ENCODE measurements around the gene NFATC2. TPM values are rescaled to one million over a fixed set of nuclear protein-coding genes. Genes with fewer than 3 reads are reported as not detected.

Gene NFATC2
- total and polyA plus RNA-seq, 12 donors: 0.61 to 7.7 (median 4.0) TPM

- Histone ChIP-seq H3K4me3 (no peak overlapping the region), H3K27ac (no peak overlapping the region), H3K4me1 (replicated peaks in 1 of 2) (no peaks in the 10 kb centered on the region), H3K9me3 (replicated peaks in 1 of 3) (no peaks in the 10 kb centered on the region), H3K27me3 (no peaks in the 10 kb centered on the region), H3K36me3 (replicated peaks in 1 of 2) (no peaks in the 10 kb centered on the region)
- 0 to 47% (median 29%) methylated on average over 1 of the region's 1 CpG for WGBS, 4 donors
- DNase-seq: no peak
- no peak for TF ChIP-seq POLR2A (IDR thresholded peaks at IDR 0.05)
- TF ChIP-seq, protein P1, sequence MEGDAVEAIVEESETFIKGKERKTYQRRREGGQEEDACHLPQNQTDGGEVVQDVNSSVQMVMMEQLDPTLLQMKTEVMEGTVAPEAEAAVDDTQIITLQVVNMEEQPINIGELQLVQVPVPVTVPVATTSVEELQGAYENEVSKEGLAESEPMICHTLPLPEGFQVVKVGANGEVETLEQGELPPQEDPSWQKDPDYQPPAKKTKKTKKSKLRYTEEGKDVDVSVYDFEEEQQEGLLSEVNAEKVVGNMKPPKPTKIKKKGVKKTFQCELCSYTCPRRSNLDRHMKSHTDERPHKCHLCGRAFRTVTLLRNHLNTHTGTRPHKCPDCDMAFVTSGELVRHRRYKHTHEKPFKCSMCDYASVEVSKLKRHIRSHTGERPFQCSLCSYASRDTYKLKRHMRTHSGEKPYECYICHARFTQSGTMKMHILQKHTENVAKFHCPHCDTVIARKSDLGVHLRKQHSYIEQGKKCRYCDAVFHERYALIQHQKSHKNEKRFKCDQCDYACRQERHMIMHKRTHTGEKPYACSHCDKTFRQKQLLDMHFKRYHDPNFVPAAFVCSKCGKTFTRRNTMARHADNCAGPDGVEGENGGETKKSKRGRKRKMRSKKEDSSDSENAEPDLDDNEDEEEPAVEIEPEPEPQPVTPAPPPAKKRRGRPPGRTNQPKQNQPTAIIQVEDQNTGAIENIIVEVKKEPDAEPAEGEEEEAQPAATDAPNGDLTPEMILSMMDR (IDR thresholded peaks at IDR 0.05): no peak
- intact Hi-C loops (cut with DNase I): no loop called here
These were observed 122.4 kb downstream of the NFATC2 start for GRCh38 chr20:51420111-51420510.

DNA sequence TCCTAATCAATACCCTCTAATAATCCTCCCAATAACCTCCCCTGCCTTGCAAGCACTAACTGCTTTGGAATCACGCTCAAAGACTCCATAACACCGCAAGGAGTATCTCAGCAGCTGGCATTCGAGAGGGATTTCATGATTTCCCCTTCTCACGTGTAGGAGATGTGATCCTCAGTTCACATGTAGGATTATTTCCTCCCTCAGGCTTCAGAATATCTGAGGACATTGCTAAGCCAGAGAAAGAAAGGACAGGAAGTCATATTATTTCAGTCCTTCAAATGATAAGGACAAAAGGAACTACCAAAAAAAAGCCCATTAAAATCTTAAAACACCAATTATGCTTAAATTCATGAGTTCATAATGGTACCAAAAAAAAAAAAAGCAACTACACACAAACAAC, 122.9 kb downstream of the NFATC2 start:
- no peak for DNase-seq
- H3K4me1 ChIP-seq (replicated peaks in 1 of 2): no peaks in the 10 kb centered on the region
- no peak overlapping the region for H3K4me3 ChIP-seq
- intact Hi-C loops (cut with DNase I): no loop called here
- H3K9me3 ChIP-seq (replicated peaks in 1 of 3): no peaks in the 10 kb centered on the region
- H3K36me3 ChIP-seq (replicated peaks in 1 of 2): no peaks in the 10 kb centered on the region
- no peak for TF ChIP-seq POLR2A (IDR thresholded peaks at IDR 0.05)
- TF ChIP-seq, protein P1 (IDR thresholded peaks at IDR 0.05): no peak
- no peak overlapping the region for H3K27ac ChIP-seq
- H3K27me3 ChIP-seq: no peaks in the 10 kb centered on the region
- 80 to 84% (median 81%) methylated on average over 4 of the region's 4 CpGs for WGBS, 4 donors

- Histone ChIP-seq H3K27ac (no peak overlapping the region), H3K36me3 (replicated peaks in 1 of 2) (no peaks in the 10 kb centered on the region), H3K9me3 (replicated peaks in 1 of 3) (no peaks in the 10 kb centered on the region), H3K4me1 (replicated peaks in 1 of 2) (no peaks in the 10 kb centered on the region), H3K4me3 (no peak overlapping the region), H3K27me3 (no peaks in the 10 kb centered on the region)
- DNase-seq: no peak
- TF ChIP-seq, protein P1 (IDR thresholded peaks at IDR 0.05): no peak
- TF ChIP-seq POLR2A (IDR thresholded peaks at IDR 0.05): no peak
- intact Hi-C loops (cut with DNase I): no loop called here
- 88 to 100% (median 91%) methylated on average over 2 of the region's 2 CpGs for WGBS, 4 donors
These were observed 123.3 kb downstream of the NFATC2 start for GRCh38 chr20:51419231-51419630.

GRCh38 chr20:51418137-51418529, 124.4 kb downstream of the NFATC2 start:
- intact Hi-C loops (cut with DNase I): no loop called here
- Histone ChIP-seq H3K4me1 (replicated peaks in 1 of 2) (no peaks in the 10 kb centered on the region), H3K9me3 (replicated peaks in 1 of 3) (no peaks in the 10 kb centered on the region), H3K27me3 (no peaks in the 10 kb centered on the region), H3K36me3 (replicated peaks in 1 of 2) (no peaks in the 10 kb centered on the region), H3K4me3 (no peak overlapping the region), H3K27ac (no peak overlapping the region)
- DNase-seq: no peak
- TF ChIP-seq, protein P1 (IDR thresholded peaks at IDR 0.05): no peak
- TF ChIP-seq POLR2A (IDR thresholded peaks at IDR 0.05): no peak
- WGBS, 4 donors: 83 to 98% (median 90%) methylated on average over 4 of the region's 4 CpGs
